AML-193 (cell line): ENCODE results near the gene ANAPC5.

Experiments used
- DNase-seq, 2 experiments: peaks; one replicate each; lab custom pipeline; 2025; lab: John Stamatoyannopoulos, UW

ANAPC5 gene

DNA sequence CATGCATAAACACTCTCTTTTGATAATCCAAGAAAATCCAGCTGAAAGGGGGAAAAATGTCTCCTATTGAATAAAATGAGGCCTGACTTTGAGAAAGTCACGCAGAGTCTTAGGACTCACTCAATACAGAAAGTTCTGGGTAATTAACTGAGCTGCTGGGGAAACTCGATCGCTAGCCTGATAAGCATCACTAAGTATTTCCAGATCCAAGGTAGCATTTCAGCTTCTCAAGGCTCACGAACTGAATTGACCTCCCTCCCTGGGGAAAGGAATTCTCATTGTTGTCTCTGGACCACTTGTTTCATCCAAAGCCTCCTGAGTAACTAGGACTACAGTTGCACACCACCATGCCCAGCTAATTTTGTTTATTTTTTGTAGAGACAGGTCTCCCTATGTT lies 13.8 kb upstream of the ANAPC5 start:
- DNase-seq: no peak

DNA sequence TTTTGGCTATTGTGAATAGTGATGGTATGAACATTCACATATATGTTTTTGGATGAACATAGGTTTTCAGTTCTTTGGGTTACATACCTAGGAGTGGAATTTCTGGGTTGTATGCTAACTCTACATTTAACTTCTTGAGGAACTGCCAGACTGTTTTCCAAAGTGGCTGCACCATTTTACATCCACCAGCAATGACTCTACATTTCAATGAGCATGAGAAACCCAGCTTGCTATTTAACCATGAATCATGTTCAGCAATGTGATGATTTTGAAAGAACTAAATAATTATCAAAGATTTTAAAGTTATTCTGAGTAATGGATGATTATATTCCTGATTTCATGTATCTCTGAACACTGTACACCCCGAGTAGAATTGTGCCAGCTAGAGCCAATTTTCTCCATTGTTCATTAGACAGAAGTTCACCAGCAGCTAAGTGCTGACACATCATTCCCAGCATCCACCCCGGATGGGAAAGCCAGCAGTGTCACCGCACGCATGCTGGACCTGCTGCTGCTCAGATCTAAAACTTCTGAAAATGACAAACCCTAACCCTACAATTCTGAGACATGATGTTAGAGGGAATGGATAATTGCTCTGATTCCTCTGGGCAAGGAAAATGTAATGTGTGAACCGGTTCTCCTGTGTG lies 13.3 kb upstream of the ANAPC5 start:
- no peak for DNase-seq

DNA sequence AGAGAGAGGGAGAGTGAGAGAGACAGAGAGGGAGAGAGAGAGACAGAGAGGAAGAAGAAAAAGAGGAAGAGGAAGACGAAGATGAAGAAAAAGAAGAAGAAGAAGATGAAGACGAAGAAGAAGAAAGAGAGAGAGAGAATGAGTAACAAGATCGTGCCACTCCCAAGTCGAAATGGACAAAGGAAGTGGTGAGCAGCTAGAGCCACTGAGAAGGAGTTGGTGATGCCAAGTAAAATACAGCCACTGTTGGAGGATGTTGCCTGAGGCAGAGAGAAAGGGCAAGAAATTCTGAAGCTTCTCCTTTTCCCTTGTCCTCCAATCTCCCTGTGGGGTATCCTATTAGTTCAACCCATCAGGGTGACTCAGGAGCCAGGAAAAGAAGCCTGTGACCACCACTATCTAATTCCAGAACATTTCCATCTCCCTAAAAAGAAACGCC lies 12.5 kb upstream of the ANAPC5 start:
- peak; percentile 37 to 38 for DNase-seq

DNA sequence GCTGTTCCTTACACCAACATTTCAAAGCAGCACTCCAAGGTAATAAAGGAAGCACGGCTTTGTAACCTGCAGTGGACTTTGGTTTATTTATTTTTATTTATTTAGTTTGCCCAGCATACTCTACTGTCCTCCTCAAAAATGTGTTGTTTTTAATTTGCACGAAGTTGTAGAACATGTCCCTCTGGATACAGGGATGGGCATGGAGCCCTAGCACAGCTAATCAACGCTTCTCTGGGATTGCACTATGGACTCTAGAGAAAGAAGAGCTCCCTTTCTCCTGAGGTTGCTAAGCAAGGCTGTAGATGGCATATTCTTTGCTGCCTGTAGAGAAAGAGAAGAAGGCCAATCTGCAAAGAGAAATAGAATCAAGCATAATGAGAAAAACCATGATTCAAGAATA lies 5.9 kb upstream of the ANAPC5 start:
- no peak for DNase-seq

DNA sequence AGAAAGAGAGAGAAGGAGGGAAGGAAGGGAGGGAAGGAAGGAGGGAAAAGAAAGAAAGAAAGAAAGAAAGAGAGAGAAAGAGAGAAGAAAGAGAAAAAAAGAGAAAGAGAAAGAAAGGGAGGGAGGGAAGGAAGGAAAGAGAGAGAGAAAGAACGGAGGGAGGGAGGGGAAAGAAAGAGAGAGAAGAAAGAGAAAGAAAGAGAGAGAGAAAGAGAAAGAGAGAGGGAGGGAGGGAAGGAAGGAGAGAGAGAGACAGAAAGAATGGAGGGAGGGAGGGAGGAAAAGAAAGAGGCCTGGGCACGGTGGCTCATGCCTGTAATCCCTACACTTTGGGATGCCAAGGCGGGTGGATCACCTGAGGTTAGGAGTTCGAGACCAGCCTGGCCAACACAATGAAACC lies 5.1 kb upstream of the ANAPC5 start:
- no peak for DNase-seq

DNA sequence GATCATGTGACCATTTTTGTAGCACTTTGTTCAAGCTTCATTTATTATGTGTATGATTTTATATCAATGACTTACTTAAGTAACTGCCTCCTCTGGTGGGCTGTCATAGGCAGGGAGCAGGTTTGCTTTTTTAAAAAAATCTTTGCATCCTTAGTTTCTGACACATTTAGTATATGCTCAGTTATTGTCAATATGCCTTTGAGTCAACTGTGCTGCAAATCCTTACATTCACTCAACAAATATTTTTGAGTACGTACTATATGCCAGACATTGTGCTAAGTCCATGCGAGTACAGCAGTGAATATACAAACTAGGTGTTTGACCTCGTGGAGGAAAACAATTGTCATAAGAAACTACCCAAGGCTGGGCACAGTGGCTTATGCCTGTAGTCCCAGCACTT lies 4.4 kb upstream of the ANAPC5 start:
- DNase-seq: no peak

DNA sequence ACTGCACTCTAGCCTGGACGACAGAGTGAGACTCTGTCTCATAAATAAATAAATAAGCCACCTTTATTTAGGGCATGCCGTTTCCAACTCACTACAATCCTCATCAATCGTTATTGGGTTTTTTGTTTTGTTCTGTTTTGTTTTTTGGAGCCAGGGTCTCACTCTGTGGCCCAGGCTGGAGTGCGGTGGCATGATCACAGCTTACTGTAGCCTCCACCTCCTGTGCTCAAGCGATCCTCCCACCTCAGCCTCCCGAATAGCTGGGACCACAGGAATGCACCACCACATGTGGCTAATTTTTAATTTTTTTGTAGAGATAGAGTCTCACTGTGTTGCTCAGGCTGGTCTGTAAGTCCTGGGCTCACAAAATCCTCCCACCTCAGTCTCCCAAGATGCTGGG lies 3.6 kb upstream of the ANAPC5 start:
- DNase-seq: no peak

DNA sequence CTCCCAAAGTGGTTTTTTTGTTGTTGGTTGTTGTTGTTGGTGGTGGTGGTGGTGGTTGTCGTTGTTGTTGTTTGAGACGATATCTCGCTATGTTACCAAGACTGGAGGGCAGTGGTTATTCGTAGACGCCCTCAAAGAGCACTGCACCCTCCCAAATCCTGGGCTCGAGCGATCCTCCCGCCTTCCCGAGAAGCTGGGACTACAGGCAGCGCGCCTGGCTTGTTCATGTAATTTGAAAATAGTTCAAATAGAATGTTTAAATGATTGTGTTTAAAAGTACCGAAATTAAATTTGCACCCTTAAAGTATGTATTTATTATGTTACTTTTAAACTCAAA lies 439 bp upstream of the ANAPC5 start:
- peak in 1 of 2 experiments; percentile 81 for DNase-seq

DNA sequence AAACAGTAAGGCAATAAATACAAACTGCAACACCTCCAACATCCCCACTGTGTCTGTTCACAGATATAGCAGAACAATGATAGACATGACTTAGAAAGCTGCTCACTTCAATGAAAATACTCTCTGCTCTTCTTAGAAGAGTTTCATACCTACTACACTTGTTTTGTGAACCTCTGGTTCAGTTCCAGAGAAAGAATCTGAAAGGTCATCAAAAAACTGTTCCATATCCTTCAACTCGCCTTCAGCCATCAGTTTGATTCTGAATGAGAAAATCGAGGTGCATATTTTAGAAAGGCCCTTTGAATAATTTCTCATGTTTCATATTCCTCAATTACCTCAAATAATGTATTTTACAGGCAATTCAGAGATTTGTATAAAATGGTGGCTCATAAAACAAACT lies 5.5 kb downstream of the ANAPC5 start:
- DNase-seq: no peak

DNA sequence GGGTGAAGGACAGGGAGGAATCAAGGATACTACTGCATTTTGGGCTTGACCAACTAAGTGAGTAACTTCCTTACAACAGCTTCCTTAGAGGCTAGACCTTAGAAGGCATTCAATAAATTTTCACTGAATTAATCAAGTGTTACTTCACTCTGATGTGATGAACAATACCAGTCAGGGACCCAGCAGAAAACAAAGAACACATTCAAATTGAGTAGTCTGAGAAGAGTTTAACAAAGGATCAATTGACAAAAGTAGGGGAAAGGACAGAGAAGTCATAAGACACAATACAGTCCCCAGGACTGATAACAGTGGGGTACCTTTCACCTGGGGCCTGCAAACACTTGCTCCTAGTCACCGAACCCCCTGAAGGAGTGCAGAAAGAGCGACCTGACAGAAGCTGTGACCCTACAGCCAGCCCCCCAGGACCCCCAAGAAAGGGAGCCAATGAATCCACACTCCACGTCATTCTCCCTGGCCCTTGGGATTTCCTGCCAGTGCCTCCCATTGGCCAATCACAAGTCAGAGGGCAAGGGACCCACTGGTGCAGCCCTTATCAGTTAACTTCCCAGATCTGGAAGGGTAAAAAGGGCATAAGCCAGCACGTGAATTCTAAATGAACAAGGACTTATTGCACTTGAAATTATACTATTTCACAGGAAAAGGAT lies 6.9 kb downstream of the ANAPC5 start:
- no peak for DNase-seq

DNA sequence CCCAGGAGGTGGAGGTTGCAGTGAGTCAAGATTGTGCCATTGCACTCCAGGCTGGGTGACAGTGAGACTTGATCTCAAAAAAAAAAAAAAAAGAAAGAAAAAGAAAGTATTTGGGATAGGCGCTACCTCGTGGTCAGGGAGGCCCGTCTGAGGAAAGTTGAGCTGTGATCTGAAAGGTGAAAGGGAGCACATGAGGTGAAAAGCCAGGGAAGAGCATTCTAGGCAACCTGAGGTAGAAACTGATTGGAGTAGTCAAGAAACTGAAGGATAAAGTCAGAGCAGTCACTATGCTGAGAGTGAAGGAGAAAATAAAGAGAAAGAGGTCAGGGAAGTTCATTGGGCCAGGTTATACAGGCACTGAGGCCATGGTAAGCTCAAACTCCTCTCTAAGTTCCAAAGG lies 7.7 kb downstream of the ANAPC5 start:
- DNase-seq: no peak

DNA sequence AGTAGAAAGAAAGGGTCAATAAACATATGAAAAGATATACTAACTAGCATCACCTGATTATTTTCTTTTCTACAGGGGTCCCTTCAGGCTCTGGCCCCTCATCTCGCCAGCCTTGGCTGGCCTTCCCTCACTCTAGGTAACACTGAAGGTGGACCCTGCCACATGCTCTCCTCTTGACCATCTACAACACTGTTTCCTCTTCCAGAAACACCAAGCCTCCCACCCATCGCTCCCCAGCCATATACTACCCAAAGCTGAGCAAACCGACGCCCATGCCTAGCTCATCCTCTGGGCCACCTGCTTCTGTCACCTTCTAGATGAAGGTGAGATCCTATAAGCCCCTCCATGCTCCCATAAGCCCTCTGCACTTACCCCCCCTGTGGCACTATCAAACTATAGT lies 14.8 kb downstream of the ANAPC5 start:
- DNase-seq: no peak

DNA sequence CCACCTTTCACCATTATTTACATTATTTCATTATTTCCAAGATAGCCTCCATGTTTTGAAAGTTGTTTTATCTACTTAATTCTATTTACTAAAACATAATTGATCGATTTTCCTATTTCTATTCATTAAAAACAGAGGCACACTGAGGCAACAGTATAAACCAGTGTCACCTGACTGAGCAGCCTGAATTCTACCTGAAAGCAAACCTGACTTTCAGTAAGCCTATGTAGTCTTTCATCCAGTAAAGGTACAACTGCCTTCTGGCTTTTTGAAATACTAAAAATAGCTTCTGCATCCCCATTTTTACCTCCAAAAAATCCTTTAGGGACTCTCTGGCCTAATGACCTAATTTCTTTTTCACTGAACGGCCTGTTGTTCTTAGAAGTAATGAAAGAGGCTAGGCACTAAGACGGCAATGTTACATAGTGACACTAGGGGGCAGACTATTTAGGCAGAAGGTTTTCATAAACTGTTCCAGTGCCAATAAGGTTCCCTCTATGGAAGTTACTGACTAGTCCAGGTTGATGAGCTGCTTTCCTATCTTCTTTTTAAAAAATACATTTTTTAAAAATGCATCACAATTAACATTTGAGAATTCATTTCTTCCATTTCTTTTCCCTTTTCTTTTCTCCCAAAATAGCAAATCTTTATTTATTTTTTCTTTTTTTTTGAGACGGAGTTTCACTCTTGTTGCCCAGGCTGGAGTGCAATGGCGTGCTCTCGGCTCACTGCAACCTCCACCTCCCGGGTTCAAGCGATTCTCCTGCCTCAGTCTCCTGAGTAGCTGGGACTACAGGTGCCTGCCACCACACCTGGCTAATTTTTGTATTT lies 17.5 kb downstream of the ANAPC5 start:
- peak; percentile 85 to 86 for DNase-seq

DNA sequence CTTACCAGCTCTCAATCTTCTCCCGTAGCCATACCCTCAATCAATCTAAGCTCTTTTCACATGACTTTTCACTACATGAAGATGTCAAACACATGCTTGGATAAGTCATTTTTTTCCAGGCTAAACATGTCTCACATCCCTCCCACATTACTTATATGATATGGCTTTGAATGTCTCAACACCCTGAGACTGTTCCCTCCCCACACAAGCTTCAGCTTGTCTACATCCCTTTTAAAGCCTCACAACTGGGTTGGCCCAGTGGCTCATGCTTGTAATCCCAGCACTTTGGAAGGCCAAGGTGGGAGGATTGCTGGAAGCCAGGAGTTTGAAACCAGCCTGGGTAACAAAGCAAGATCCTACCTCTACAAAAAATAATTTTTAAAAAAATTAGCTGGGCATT lies 18.5 kb downstream of the ANAPC5 start:
- no peak for DNase-seq

DNA sequence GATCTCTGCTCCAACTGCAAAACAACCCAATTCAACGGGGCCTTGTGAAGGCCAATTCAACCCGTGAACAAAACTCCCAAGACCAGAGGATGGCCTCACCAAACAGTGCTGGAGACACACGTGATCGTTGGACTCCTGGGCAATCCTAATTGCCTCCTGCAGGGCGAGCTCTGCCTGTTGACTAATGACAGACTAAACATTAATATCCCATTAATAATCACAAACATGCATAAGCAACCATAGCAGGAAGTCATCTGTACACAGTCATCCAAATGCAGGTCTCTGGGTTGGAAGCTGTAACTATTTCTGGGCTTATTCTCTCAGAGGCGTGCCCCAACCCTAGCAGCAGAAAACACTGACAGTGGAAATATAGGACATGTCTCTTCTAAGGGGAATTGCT lies 21.0 kb downstream of the ANAPC5 start:
- no peak for DNase-seq

DNA sequence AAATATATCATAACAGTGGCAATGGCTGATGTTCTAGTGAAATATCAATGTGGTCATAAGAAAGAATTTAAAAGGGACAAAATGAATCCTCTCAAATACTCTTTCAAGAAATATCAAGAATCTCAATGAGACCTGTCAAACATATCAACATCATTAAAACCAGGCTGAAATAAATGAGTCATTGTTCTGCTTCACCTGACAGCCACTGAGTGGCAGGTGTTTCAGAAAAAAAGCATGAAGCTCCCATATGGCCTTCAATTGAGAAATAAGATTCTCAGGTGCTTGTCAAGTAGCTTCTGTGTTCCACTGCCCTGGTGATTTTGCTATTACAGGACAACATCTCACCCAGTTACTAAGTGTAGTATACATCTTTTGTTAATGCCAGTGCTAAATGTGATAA lies 21.5 kb downstream of the ANAPC5 start:
- DNase-seq: no peak

DNA sequence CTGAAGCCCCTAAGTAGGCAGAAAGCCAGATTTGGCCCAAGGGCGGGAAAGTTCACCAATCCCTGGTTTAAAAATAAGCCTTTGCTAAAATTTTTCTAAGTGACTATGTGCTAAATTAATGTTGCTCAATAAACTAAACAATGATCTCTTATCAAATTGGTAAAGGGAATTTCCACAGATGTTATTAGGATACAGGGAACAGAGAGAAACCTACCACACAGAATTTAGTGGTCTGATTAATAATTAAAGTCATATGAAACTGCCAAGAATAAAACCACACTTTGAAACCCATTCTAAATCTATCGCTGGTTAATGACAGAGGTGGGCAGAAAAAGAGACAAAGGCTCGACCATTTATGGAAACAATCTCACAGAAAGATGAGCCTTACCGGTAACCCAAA lies 22.0 kb downstream of the ANAPC5 start:
- DNase-seq: no peak

DNA sequence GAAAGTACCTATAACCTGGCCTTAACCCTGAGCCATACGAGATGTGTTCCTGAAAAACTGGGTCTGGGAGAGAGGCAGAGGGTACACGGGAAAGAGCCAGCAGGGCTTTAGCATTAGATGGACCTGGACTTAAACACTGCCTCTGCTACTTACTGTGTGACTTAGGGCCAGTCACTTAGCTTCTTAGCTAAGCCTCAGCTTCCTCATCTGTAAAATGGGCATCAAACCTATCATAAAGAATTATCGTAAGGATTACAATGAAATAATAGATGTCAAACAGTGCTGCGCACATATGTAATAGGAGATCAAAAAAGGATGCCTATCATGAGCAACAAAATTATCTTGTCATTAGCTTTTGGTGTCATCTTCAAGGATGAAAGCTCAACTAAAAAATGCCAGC lies 23.6 kb downstream of the ANAPC5 start:
- DNase-seq: no peak

DNA sequence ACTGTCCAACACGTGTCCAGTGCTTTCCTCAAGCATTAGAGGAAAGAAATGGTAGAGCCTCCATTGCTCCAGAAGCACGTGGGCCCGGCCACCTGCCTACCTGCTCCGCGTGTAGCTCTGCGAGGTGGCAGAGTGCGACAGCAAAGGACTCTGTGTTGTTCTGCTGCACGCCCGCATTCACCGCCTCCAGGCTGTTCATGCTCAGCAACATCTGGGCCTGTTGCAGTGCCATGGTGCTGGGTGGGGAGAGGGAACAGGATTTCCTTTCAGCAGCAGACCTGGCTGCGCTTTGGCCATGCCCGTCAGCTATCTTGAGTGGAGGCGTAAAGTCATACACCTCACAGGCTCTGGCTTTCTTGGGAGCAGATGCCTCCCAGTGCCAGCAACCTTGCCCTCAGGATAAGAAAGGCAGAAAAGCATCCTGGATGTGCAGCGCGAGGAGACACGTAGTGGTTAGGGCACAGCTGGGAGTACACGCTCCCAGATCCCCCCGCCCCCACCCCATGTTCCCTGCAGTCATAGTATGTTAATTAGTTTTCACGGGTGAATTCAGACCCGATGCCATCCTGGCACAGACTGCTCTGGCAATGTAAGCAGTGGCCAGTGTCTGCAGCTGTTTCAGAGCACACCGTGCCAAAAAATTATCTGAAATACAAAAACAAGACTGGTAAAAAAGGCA lies 25.1 kb downstream of the ANAPC5 start:
- no peak for DNase-seq

DNA sequence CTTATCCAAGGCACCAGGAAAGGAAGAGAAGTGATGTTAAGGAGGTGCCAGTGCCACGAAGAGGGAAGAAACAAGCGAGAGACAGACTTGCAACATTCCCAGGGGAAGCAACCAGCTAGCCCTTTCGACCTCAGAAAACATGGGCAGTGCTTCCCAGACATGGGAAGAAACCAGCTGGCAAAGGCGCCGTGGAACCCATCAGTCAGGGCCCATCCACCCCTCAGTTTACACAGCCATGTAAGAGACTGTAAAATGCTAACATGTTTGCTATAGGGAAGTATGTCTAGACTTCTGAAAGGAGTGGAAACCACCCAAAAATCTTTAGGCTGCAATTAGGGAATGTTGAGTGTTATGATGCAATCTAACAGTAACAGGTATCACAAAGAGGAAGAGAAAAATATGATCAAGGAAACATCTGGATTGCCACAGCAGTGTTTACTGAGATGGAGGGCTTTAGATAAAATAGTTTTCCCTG lies 26.3 kb downstream of the ANAPC5 start:
- DNase-seq: no peak

DNA sequence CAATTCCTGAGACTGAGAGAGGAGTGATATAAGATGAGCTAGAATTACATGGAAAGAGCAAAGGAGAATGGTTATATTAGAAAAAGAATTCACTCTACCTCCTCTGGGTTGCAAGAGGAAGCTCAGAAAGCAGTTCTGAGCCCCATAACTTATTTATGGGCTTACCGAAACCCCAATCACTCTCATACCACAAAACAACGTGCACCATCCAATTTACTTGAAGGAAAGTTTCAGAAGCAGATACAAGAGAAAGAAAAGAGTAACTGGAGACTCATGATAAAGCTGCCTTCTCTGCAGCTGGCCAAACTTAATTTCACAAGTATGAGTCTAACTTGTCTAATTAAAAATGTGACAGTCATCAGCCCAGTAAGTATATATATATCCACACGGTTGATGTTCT lies 28.3 kb downstream of the ANAPC5 start:
- DNase-seq: no peak

DNA sequence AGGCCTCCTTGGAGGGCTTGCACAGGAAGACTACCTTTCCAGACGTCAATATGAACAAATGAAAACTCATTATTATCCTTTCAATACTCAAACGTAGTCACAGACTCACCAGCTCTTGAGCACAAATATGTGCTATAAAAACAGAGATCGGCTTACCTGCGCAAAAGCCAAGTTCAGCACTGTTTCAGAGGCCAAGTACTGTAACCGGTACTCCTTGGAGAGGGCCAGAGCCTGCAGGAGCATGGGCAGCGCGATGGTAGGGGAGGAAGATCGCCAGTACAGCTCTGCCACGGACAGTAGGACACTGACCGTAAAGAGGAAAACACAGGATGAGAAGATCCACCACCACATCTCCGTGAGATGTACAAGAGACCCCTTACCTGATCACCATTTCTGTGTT lies 34.1 kb downstream of the ANAPC5 start:
- no peak for DNase-seq

DNA sequence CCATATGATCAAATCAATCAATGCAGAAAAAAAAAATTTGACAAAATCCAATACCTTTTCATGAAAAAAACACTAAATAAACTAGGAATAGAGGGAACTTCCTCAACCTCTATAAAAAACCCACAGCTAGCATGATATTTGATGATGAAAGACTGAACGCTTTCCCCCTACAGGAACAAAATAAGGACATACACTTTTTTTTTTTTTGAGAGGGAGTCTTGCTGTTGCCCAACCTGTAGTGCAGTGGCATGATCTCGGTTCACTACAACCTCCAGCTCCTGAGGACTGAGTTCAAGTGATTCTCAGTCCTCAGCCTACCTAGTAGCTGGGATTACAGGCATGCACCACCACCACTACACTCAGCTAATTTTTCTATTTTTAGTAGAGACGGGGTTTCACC lies 37.8 kb downstream of the ANAPC5 start:
- peak; percentile 83 to 84 for DNase-seq
